Activated naive CD4-positive, alpha-beta T cell treated with Interleukin-2 at 50 U/mL for 16 hours (primary cell): ENCODE data around the gene KCNJ16.

Experiments used
- DNase-seq: peaks from one replicate; pipeline ENCODE4 v3.0.0-alpha.2; 2020

KCNJ16 gene

GRCh38 chr17:70132505-70132904 is 57.5 kb downstream of the KCNJ16 start:
- DNase-seq = no peak

GRCh38 chr17:70134042-70134441 is 59.0 kb downstream of the KCNJ16 start:
- no peak for DNase-seq

- DNase-seq = no peak
Observed at GRCh38 chr17:70134777-70135176, 59.8 kb downstream of the KCNJ16 start.

- no peak for DNase-seq
Observed at GRCh38 chr17:70136131-70136530, 61.1 kb downstream of the KCNJ16 start.

- no peak for DNase-seq
Observed at GRCh38 chr17:70137451-70138230, 62.6 kb downstream of the KCNJ16 start.

- no peak for DNase-seq
Observed at GRCh38 chr17:70138291-70138865, 63.4 kb downstream of the KCNJ16 start.

GRCh38 chr17:70139449-70139993 is 64.5 kb downstream of the KCNJ16 start:
- no peak for DNase-seq

- no peak for DNase-seq
Observed at GRCh38 chr17:70144260-70144846, 69.3 kb downstream of the KCNJ16 start.

- no peak for DNase-seq
Observed at GRCh38 chr17:70153210-70153609, 78.2 kb downstream of the KCNJ16 start.

- DNase-seq = no peak
Observed at GRCh38 chr17:70157151-70157550, 82.1 kb downstream of the KCNJ16 start.

- no peak for DNase-seq
Observed at GRCh38 chr17:70158180-70158579, 83.2 kb downstream of the KCNJ16 start.

- no peak for DNase-seq
Observed at GRCh38 chr17:70158591-70158990, 83.6 kb downstream of the KCNJ16 start.

- DNase-seq = no peak
Observed at GRCh38 chr17:70159980-70160379, 85.0 kb downstream of the KCNJ16 start.

- no peak for DNase-seq
Observed at GRCh38 chr17:70161519-70161918, 86.5 kb downstream of the KCNJ16 start.

GRCh38 chr17:70165383-70165782 is 90.4 kb downstream of the KCNJ16 start:
- no peak for DNase-seq

- no peak for DNase-seq
Observed at GRCh38 chr17:70166615-70167014, 91.6 kb downstream of the KCNJ16 start.

- DNase-seq = no peak
Observed at GRCh38 chr17:70168044-70168976, 93.3 kb downstream of the KCNJ16 start.

- DNase-seq = peak; percentile 39
Observed at GRCh38 chr17:70168977-70169708, 94.1 kb downstream of the KCNJ16 start, which contains the start of gene KCNJ2. Gene KCNJ2 (plus strand): TSS chr17:70169532. CDS start chr17:70175040, 5,508 bp downstream.

GRCh38 chr17:70169709-70170597 is 94.9 kb downstream of the KCNJ16 start:
- no peak for DNase-seq

GRCh38 chr17:70171159-70171558 is 96.1 kb downstream of the KCNJ16 start:
- no peak for DNase-seq

GRCh38 chr17:70172449-70172848 is 97.4 kb downstream of the KCNJ16 start:
- no peak for DNase-seq
